ENCODE data around the gene CBX7. TPM values are rescaled to one million over a fixed set of nuclear protein-coding genes. Genes with fewer than 3 reads are reported as not detected.

Gene CBX7
- total RNA-seq, 1 donor from 2014 or later = 85.4 TPM

DNA sequence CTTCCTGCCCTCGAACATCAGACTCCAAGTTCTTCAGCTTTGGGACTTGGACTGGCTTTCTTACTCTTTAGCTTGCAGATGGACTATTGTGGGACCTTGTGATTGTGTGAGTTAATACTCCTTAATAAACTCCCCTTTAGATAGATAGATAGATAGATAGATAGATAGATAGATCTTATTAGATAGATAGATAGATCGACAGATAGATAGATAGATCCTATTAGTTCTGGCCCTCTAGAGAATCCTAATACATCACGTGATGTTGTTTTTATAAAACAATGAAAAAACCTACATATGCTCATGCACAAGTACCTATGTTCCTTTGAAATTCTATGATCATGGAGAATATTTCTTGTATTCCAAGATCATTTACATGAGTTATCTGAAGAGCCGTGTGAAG, 31.5 kb downstream of the CBX7 start:
- TF ChIP-seq, protein P1, sequence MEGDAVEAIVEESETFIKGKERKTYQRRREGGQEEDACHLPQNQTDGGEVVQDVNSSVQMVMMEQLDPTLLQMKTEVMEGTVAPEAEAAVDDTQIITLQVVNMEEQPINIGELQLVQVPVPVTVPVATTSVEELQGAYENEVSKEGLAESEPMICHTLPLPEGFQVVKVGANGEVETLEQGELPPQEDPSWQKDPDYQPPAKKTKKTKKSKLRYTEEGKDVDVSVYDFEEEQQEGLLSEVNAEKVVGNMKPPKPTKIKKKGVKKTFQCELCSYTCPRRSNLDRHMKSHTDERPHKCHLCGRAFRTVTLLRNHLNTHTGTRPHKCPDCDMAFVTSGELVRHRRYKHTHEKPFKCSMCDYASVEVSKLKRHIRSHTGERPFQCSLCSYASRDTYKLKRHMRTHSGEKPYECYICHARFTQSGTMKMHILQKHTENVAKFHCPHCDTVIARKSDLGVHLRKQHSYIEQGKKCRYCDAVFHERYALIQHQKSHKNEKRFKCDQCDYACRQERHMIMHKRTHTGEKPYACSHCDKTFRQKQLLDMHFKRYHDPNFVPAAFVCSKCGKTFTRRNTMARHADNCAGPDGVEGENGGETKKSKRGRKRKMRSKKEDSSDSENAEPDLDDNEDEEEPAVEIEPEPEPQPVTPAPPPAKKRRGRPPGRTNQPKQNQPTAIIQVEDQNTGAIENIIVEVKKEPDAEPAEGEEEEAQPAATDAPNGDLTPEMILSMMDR (IDR thresholded peaks at IDR 0.05; ENCODE audit: borderline replicate concordance) = no peak
- Histone ChIP-seq H3K36me3 (no peaks in the 10 kb centered on the region), H3K9me3 (replicated peaks) (no peaks in the 10 kb centered on the region), H3K4me3 (no peak overlapping the region), H3K4me1 (peaks cover 2% of the 10 kb centered on the region), H3K27ac (replicated peaks) (no peak overlapping the region), H3K27me3 (ENCODE audit: low read depth) (peaks cover 17% of the 10 kb centered on the region)
- DNase-seq = no peak
- intact Hi-C loops (cut with micrococcal nuclease) = no loop called here

DNA sequence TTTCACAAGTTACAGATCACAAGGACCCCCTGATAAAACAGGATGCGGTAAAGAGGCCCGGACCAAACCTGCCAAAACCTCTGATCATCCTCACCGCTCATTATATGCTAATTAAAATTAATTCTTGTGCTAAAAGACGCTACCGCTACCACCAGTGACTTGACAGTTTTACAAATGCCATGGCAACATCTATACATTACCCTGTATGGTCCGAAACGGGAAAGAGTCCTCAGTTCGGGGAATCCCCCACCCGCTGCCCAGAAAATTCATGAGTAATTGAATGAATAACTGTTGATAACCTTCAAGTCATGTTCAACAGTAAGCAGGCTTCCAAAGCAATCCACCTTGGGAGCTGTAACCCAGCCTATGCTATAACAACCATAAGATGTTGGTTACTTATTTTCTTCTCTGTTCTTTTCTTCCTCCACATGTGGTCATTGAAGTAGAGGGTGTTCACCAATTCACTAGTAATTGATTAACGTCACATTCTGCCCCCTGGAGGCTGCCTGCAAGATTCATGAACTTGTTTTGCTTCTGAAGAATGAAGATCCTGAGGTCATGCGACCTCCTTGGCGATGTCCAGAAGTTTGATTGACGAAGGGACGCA, 34.8 kb downstream of the CBX7 start:
- no peak overlapping the region for H3K27ac ChIP-seq (replicated peaks)
- peaks cover 2% of the 10 kb centered on the region for H3K4me1 ChIP-seq
- DNase-seq = no peak
- peaks cover 46% of the 10 kb centered on the region for H3K27me3 ChIP-seq (ENCODE audit: low read depth)
- TF ChIP-seq, protein P1 (IDR thresholded peaks at IDR 0.05; ENCODE audit: borderline replicate concordance) = peak; percentile 54
- intact Hi-C loops (cut with micrococcal nuclease) = loop anchor here (10.0 kb wide), 2 partner anchors 113 to 343 kb away; no protein-coding TSS in a partner anchor
- H3K4me3 ChIP-seq = no peak overlapping the region
- H3K9me3 ChIP-seq (replicated peaks) = no peaks in the 10 kb centered on the region
- no peaks in the 10 kb centered on the region for H3K36me3 ChIP-seq

DNA sequence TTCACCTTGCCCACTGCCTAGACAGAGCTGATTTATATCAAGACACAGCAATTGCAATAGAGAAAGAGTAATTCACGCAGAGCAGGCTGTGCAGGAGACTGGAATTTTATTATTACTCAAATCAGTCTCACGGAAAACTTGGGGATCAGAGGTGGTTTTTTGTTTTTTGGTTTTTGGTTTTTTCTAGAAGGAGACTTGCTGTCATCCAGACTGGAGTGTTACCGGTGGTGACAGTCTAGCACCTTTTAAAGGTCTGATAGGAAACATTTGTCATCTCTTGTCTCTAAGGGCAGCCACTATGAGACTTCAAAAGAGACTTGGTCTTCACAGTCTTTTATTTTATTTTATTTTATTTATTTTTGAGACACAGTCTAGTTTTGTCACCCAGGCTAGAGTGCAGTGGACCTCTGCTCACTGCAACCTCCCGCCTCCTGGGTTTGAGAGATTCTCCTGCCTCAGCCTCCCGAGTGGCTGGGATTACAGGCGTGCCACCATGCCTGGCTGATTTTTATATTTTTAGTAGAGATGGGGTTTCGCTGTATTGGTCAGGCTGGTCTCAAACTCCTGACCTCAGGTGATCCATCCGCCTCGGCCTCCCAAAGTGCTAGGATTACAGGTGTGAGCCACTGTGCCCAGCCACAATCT, 36.4 kb downstream of the CBX7 start:
- Histone ChIP-seq H3K4me1 (no peaks in the 10 kb centered on the region), H3K27me3 (ENCODE audit: low read depth) (peaks cover 52% of the 10 kb centered on the region), H3K4me3 (no peak overlapping the region), H3K27ac (replicated peaks) (no peak overlapping the region), H3K9me3 (replicated peaks) (no peaks in the 10 kb centered on the region), H3K36me3 (no peaks in the 10 kb centered on the region)
- TF ChIP-seq, protein P1 (IDR thresholded peaks at IDR 0.05; ENCODE audit: borderline replicate concordance) = no peak
- intact Hi-C loops (cut with micrococcal nuclease) = loop anchor here (10.0 kb wide), 2 partner anchors 111 to 341 kb away; no protein-coding TSS in a partner anchor
- no peak for DNase-seq

DNA sequence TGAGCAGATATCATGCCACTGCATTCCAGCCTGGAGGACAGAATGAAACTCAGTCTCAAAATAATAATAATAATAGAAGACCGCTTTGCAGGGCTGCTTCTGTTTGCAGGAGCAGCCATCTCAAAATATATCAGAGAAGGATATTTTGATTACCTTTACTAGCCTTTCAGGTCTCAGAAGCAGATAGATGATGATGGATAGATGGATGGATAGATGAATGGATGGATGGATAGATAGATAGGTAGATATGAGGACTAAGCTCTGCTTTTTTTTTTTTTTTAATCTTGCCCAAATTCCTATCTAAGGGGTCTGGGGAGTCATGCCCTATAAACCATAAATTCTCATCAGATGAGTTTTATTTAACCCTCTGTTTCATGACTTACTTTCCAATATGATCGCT, 36.9 kb downstream of the CBX7 start:
- no peaks in the 10 kb centered on the region for H3K4me1 ChIP-seq
- no peak overlapping the region for H3K4me3 ChIP-seq
- no peak for DNase-seq
- H3K9me3 ChIP-seq (replicated peaks) = no peaks in the 10 kb centered on the region
- TF ChIP-seq, protein P1 (IDR thresholded peaks at IDR 0.05; ENCODE audit: borderline replicate concordance) = no peak
- H3K27me3 ChIP-seq (ENCODE audit: low read depth) = peaks cover 52% of the 10 kb centered on the region
- H3K36me3 ChIP-seq = no peaks in the 10 kb centered on the region
- intact Hi-C loops (cut with micrococcal nuclease) = loop anchor here (10.0 kb wide), 2 partner anchors 111 to 341 kb away; no protein-coding TSS in a partner anchor
- no peak overlapping the region for H3K27ac ChIP-seq (replicated peaks)

DNA sequence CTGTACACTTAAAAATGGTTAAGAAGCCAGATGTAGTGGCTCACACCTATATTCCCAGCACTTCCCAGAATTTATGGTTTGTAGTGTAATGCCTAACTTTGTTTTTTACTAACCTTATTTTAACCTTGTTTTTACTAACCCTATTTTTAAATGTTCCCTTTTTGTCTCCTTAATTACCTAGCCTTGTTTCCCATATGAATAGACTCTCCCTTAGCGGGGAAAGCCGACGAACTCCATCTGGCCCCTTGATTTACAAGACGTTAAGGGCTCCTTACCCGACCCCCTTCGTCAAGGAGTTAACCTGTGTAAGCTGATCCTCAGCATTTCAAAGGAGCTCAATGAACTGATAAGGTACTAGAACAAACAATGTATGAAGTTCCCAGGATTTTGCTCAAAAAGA, 38.4 kb downstream of the CBX7 start:
- Histone ChIP-seq H3K9me3 (replicated peaks) (no peaks in the 10 kb centered on the region), H3K27me3 (ENCODE audit: low read depth) (peaks cover 52% of the 10 kb centered on the region), H3K4me3 (no peak overlapping the region), H3K4me1 (no peaks in the 10 kb centered on the region), H3K27ac (replicated peaks) (no peak overlapping the region), H3K36me3 (no peaks in the 10 kb centered on the region)
- intact Hi-C loops (cut with micrococcal nuclease) = loop anchor here (10.0 kb wide), 2 partner anchors 109 to 339 kb away; no protein-coding TSS in a partner anchor
- no peak for DNase-seq
- TF ChIP-seq, protein P1 (IDR thresholded peaks at IDR 0.05; ENCODE audit: borderline replicate concordance) = no peak
